ENCODE results near the gene ACSL6.

ACSL6 gene

DNA sequence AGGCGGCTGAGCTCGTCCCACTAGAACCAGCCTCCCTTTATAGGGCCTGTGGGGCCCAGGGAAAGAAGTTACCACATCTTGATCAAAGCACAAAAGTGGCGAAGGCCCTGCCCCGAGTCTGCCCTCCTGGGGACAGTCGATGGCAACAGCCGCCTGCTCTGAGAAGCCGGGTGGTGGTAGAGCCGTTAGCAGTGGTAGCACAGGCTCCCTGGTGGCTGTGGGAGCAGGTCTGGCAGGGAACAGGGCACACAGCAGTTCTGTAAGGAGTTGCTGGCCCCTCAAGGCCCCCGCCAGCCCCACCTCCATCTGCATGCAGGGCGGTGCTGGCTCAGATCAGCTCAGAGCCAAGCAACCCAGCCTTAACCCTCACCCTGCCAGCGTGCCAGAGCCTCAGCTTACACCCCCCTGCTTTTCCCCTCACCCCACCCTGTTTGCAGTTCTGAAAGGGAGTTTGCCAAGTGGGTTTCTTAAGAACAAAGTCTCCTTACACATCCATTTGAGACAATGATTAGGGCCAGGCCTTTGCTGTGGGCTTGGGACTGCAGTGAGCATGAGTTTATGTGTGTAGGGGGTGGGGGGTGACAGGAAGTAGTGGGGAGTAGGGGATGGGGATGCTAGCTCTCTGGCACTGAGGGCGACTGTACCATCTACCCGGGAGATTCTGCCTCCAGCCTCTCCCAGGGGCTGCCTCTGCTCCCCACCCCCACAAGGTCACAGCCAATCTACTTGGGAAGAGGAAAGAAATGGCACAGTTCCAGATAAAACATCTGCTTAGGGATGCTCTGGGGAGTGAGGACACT, 11.8 kb downstream of the ACSL6 start:
- DNase-seq = no peak

DNA sequence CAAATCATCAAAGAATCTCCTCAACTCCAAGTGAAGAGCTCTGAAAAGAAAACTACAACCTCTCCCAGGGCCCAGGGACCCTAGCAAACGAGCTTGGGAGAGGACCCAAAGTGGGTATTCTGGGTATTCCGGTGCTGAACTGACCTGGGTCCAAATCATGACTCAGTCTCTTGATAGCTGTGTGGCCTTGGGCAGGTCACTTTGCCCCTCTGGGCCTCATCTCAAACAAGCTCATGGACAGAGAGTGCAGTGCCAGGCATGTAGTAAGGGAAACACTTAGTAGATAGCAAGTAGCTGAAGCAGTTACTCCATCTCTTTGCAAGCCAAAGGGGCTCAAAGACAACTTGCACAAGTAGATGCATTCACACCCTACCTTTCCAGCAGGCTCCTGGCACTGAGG, 12.4 kb downstream of the ACSL6 start:
- no peak for DNase-seq

DNA sequence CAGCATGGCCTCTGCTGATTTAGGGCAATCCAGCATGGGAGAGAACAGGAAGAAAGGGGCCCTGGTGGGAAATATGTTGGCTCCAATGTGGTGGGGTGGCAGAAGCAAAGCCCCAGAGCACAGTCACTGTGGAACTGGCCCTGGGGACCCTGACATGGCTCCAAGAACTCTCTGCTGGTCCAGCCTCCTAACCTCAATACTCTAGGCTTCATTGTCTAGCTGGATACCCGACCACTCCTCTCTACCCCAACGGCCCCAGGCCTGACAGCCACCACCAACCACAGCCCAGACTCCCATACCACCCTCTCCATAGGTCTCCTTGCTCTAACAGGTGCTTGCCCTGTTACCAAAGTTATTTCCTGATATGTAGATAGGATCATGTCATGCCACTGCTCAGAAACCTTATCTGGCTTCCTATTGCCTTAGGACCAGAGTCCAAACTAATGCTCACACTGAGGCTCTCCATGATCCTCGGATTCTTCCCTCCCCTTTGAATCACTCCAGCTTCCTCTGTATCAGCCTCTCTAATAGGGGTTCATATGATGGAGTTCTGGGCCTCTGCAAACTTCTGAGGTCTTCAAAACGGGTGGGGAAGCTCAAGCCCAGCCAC, 12.9 kb downstream of the ACSL6 start:
- no peak for DNase-seq

DNA sequence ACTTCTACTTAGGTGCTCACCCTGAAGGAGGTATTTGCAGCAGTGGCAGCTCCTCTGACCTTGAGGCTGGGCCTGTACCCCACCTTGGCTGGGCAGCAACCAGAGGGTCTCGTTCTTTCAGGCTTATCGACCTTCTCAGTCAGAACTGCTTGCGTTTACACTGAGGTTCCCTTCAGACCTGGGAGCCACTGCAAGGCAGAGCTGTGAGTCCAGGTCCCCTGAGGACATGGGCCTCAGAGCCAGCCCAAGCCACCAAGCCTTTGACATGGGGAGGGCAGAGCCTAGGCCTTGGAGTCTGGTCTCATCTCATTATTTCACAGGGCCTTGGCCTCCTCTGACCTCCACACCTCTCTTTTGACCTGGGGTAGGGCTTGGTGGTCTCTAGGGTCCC, 13.7 kb downstream of the ACSL6 start:
- no peak for DNase-seq

DNA sequence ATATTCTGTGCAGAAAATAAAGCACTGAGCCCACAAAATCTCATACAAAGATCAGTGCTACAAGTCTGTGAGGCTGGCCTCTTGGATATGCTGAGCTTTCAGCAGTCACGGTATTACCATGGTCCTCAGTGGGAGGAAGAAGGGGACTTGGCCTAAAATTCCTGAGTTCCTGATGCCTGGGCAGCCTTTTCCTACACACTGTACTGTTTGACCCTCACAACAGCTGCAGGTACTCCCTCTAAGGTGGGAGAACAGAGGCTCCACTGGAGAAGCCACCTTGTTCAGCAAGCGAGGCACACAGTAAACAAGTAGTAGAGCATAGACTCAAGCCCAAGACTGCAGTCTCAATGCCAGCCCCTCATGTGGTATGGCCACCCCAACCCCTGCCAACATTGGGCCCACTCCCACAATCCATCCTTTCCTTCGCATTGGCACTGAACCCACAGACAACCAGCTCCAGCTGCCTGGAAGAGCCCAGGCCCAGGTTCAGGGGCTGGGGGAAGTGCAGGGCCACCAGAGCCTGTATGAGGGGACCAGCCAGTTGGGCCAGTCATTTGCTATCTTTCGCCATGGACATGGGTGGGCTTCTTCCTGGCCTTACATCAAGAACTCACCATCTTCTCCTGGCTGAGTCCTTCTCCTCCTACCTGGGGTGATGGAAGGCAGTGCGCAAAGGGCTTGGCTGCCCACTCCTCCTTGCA, 14.3 kb downstream of the ACSL6 start:
- DNase-seq = no peak

DNA sequence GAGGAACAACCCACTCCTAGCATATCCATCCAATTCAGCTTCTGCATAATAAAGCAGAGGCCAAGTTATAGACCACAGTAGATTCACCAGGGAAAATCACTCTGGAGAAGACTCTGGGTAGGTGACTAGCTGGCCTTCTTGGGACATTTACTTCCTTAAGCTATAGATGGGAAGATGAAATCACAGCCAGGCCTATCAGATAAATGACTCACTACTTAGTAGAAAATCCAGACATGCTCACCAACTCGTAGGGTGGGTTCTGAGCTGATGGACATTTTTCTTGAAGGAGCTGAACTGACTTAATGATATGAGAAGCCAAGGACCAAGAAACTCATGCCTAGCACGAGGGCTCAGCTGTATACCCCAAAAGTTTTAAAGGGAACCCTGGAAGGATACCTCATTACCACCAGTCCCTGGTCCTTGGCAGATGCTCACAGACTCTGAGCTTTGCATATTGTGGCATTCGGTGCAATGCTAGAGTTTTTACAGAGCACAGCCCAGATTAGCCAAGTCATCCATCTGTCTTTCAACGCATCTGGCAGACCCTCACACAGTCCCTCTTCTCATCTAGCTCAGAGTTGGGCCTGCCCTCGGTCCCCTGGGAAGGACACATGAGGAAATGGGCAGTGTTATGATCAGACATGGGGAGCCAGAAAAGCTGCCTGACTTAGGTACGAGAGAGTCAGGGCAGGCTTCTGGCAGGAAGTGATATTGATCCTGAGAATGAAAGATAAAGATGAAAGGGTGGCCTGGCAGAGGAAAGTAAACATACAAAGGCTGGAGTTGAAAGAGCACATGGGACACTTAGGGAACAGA, 15.0 kb downstream of the ACSL6 start:
- DNase-seq = no peak

DNA sequence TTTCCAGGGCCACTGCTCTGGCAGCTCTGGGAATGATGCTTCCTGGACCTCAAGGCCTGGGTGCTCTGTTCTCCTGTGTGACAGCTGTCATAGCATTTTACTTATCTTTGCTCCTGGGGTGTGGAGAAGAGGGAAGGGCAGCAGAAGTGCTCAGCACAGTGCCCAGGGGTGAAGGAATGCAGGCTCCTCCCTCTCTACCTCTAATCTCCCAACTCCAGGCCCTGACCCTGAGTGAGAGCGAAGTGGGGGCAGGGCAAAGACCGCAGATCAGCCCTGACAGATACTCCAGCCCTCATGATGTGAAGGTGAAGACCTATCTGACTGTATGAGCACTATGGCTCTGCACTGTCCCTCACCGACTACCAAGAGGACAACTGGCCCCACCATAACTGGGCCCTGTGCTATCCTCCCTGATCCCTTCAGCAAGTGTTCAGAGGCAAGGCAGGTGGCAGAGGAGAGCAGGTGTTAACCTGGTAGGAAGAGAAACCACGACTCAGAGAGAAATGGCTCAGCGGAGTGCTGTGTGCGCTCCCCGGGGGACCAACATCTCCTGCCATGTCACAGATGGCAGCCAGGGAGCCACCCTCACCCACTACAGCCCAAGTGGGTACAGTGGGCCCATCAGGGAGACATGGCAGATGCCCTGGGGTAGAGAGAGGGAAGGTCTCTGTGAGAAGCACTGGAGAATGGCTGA, 16.8 kb downstream of the ACSL6 start:
- no peak for DNase-seq

DNA sequence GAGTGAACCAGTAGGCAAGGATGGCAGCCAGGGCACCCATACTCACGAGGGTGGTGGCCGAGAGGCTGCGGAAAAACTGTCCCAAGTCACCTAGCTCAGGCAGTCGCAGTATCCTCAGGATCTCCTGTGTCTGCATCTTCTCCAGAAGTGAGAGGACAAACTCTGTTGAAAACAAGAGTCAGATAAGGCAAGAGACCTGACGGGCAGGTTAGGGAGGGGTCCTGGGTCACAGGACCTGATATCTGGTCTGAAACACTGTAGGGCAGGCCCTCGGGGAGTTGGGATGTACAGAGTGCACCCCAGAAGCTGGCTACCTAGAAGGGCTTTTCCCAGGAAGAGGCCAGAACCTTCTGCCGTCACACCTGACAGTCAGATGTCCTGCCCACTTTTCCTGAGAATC, 17.4 kb downstream of the ACSL6 start:
- no peak for DNase-seq

DNA sequence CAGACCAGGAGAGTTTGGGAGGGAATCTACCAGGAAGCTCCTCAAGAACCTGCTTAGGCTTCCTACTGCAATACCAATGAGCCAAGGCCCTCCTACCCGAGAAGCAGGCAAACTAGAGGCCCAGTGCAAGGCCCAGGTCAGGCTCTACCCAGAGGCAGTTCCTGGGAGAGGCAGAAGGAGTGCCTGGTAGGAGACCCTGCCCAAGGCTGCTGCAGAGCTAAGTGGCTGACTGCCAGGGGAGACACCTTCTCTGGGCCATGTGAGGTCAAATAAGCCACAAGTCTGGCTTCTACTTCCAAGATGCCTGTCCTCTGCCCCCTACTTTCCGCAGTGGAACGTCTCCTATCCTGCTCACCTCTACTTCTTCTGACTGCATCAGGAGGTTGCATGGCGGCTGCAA, 17.8 kb downstream of the ACSL6 start:
- DNase-seq = no peak

DNA sequence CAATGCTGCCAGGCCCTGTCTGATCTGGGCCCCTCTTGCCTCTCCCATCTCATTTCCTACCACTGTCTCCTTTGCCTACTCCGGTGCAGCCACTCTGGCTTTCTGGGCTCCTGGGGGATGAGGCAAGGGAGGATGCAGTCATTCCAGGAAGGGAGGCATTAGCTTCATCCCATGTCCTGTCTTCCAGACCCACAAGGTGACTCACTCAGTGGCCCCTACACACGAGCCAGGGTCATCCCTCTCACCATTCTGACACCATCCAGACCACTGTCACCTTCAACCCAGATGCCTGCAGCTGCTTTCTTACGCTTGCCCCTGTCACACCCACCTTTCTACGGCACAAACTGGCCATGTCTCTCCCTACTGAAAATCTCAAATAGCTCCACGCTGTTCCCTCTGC, 19.1 kb downstream of the ACSL6 start:
- no peak for DNase-seq

DNA sequence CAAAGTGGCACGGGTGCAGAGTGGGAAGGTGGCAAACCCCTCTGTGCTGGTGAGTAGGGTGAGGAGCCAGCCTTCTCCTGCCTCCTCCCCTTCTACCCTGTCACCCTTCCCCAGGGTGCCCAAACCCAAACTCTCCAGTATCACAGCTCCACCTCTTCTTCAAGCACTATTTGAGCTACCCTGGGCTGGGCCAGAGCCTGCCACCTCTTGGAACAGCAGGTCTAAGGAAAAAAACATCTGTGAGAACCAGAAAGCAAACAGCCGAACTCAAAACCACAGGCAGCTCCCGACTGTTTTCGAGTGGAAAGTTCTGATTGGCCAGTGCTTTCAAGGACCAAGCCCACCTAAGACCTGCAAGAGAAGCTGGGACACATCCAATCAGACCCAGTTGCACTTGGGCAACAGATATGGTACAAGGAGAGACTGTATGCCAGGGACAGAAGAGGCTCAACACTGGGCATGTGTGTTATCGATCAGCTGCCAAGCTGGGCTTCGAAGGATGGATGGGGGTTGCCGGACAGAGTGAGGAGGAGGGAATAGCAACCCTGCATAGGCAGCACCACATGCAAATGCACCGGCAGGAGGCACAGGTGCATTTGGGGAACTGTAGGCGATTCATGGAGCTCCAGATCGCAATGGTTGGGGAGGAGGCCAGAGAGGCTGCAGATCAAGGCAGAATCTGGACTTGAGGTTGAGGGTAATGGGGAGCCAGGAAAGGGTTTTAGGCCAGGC, 19.7 kb downstream of the ACSL6 start:
- no peak for DNase-seq

DNA sequence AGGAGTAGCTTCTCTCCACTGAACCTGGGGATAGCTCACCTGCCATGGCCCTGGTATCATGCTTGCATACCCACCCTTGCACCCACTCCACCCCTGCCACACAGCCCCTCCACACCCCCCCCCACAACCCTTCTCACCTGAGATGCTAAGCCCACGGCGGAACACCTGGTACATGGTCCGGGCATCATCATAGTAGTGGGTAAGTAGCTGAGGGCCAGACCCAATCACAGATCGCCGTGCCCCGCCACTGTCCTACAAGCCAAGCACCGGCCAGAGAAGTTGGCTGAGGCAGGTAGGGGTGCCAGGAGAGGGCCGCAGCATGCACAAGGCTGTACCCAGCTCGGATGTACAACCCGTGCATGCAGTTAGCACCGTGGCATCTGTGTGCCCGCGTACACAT, 20.7 kb downstream of the ACSL6 start:
- DNase-seq = no peak

DNA sequence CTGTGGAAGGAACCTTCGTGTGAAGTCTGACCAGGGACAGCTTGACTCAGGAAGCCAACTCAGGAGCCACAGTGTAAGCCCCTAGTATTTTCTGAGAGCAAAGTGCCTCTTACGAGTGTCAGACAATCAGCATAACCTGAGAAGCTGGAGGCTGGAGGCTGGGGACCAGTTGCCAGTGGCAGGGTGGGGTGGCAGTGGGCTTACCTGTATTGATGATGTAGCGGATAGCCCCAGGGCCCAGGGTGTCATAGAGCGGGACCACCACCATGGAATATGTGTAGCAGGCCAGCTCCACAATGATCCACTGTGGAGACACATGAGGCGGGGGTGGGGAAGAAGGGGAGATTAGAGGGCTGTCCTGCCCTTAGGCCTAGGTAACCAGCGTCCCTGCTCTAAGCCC, 22.9 kb downstream of the ACSL6 start:
- DNase-seq = no peak

DNA sequence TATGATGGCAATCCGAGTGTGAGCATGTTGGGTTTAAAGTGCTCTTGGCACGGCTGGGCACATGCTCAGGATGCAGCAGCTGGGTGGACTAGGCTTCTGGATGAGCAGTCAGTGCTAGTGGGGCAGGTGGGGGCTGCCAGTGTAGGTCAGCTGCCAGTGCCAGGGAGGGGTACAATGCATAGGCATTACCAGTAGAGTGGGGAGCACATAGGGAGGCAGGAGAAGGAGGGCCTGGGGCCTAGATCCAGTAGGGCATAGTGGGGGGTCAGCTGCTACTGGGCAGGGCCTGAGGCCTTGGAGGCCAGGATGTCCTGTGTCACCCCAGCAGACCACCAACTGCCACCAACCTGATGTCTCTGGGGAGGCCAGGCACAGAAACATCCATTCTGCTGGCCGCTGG, 24.2 kb downstream of the ACSL6 start:
- DNase-seq = no peak

DNA sequence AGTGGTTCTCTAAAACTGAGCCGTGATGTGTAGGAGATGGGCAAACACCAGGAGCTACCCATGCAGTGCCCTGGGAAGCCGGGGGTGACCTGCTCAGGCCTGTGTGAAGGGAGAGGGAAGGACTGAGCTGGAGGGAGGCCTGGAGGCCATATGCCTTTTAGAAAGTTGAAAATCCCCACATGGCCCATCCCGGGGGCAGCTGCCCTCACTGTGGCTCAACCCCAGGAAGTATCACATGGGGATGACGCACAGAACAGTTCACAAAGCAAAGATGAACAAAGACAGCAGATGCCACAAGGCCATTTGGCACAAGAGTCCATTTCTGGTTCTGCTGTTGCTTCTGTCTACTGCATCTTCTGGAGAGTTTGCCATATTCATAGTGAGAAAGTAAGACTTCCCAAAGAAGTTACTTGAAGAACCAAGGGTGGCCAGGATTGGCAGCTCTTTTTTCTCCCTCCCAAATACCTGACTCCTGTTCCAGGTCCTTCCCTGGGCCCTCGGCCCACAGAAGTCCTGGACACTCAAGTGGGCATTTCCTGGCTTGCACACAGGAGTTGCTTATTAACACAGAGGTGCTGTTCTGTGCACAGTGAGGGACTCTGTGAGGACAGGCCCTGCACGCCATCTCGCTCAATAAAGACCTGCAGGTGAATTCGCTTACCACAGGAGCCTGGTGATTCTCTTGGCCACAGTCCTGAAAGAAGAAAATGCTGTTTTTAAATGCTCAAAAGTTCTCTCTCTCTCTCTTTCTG, 25.1 kb downstream of the ACSL6 start:
- no peak for DNase-seq

DNA sequence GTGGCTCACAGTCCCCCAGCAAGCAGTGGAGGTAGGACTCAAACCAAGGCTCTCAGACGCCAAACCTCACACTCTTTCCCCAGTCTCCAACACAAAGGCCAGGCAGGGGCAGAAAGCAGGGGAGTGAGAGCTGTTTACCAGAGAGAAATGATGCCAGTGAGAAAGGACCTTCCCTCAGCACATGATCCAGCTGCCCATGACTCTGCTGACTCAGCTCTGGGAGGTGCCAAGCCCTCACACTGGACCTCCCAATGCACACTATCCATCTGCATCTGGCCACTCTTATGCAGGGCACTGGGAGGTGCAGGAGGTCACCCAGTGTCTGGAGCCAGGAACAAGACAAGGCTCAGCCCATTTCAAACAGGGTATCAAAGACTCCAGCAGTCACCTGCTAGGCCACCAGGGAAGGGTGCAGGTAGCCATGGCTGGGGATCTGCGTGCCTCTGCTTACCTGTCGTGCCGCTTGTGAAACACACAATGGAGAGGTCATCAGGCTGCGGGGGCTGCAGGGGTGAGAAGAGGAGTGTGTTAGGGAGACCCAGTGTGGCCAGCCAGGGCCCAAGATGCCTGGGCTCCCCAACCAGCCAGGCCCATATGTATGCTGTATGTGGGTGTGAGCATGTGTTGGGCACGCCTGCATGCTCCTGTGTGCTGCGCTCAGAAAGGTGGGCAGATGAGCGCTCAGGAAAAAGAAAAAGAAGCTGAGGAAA, 26.3 kb downstream of the ACSL6 start:
- DNase-seq = no peak

DNA sequence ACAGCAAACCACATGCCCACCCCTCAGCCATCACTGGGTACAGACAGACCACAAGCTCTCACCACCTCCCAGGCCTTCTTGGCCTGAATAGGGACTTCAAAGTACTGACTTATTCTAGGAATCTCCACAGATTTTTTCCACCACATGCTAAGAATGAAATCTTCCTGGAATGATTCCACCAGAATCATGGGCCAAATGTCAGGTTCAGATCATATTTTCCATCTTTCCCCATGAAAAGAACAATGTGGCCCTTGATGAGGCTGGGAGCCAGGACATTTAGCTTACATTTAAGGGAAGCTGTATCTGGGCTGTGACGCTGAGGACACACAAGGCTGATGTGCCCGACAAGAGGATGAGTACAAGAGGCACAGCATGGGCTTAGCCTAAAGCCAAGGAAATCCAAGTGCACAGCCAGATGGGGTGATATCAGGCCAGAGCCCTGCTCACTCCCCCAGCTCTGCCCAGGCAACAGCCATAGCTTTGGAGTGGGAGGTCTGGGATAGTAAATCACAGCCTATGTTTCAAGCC, 28.1 kb downstream of the ACSL6 start:
- no peak for DNase-seq

DNA sequence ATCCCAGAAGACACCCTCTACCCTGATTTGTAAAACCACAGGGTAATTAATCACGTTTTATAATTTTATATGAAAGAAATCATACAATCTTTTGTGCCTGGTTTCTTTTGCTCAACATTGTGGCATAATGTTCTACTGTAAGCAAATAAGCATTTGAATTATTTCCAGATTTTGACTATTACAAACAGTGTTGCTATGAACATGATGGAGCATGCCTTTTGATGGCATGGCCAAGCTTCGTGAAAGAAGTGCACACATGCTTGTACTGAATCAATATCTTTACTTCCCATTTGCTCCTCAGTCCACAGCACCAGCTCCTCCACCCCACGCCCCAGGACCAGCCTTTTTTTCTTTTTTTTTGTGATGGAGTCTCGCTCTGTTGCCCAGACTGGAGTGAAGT, 29.9 kb downstream of the ACSL6 start:
- no peak for DNase-seq

DNA sequence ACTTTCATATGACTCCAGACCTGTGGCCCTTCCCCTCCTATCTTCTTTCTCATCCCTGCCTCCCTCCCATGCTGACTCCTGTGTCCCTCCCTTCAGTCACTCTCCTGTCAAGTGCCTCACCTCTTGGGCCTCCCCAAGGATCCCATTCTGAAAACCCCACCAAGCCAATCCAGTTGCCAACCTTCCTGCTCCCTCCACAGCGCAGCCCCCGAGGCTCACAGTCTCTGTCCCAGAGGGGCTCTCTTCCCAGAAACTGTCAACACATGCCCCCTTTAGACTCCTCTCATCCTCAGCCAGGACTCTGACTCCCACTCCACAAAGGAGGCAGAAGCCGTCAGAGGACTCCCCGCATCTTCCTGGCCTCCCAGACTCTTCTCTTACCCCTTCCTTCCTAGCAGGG, 30.8 kb downstream of the ACSL6 start:
- no peak for DNase-seq

DNA sequence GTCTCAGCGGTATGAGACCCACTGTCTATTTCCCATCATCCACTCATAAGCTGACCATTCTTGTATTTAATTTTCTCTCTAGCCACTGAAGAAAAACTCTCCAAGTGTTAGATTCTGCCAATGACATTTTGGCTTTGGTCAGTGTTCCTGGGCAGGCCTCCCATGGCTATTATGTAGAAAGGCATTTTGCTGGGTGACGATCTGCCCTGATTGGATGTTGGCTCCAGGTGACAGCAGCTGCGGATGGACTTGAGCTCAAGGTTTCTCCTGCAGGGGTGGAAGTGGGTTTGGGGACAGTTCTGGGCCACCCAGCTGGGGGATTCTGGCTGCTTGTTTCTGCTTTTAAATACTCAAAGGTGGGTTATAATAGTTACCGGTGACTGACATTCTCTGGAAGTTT, 31.6 kb downstream of the ACSL6 start:
- DNase-seq = no peak
